ENCODE measurements around the gene KDM5A. TPM values are rescaled to one million over a fixed set of nuclear protein-coding genes. Genes with fewer than 3 reads are reported as not detected.

The KDM5A gene
- polyA plus RNA-seq, 1 donor (not counting 4 experiments of a cell fraction or from before 2014, with no cell fraction given): 14.5 TPM

DNA sequence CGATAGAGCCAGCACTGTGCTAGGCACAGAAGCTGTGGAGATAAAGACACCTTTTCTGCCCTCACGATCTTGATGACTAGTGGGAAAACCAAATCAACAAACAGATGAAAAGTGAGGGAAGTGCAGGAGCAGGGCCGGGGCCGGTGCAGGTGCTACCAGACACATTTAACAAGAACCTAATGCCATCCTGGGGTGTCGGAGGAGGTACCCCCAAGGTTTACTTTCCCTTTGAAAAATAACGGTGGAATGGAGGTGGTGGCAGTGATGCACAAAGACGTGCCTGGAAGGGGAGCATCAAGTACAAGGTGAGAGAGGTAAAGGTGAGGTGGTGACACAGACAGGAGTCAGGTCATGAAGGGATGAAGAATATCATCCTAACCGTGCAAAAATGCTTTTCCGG lies 148.6 kb downstream of the KDM5A start:
- Histone ChIP-seq H3K9ac (ENCODE audit: control insufficient read depth, extremely low read depth, insufficient read depth, low read length) (no peak overlapping the region), H3K4me3 (ENCODE audit: control insufficient read depth in 2 of 3, extremely low read depth in 1 of 3, insufficient read depth in 2 of 3, low read depth in 1 of 3, low read length in 3 of 3) (no peak overlapping the region), H3K36me3 (ENCODE audit: control insufficient read depth in 2 of 2, extremely low read depth in 1 of 2, insufficient read depth in 2 of 2, low read length in 2 of 2) (no peaks in the 10 kb centered on the region), H2AFZ (ENCODE audit: control insufficient read depth, low read length) (no peak overlapping the region), H3K27ac (ENCODE audit: control insufficient read depth, insufficient read depth, low read length) (no peak overlapping the region), H3K27me3 (ENCODE audit: control insufficient read depth, extremely low read depth, insufficient read depth, low read length) (no peaks in the 10 kb centered on the region), H3K9me1 (ENCODE audit: control insufficient read depth, extremely low read depth, insufficient read depth, low read length) (no peaks in the 10 kb centered on the region), H4K20me1 (ENCODE audit: control insufficient read depth, extremely low read depth, insufficient read depth, low read length) (no peaks in the 10 kb centered on the region), H3K4me1 (ENCODE audit: control insufficient read depth, extremely low read depth, insufficient read depth, low read length) (no peaks in the 10 kb centered on the region), H3K4me2 (ENCODE audit: control insufficient read depth, extremely low read depth, insufficient read depth, low read depth, low read length) (no peak overlapping the region), H3K79me2 (ENCODE audit: control insufficient read depth, insufficient read depth, low read length) (no peaks in the 10 kb centered on the region), H3K9me3 (ENCODE audit: control insufficient read depth, low read depth, low read length) (no peaks in the 10 kb centered on the region)
- no peak for FAIRE-seq
- no peak for DNase-seq (ENCODE audit: low read depth, low spot score)
- TF ChIP-seq EZH2 (IDR thresholded peaks at IDR 0.05; ENCODE audit: low read length): no peak
- TF ChIP-seq, protein P1, sequence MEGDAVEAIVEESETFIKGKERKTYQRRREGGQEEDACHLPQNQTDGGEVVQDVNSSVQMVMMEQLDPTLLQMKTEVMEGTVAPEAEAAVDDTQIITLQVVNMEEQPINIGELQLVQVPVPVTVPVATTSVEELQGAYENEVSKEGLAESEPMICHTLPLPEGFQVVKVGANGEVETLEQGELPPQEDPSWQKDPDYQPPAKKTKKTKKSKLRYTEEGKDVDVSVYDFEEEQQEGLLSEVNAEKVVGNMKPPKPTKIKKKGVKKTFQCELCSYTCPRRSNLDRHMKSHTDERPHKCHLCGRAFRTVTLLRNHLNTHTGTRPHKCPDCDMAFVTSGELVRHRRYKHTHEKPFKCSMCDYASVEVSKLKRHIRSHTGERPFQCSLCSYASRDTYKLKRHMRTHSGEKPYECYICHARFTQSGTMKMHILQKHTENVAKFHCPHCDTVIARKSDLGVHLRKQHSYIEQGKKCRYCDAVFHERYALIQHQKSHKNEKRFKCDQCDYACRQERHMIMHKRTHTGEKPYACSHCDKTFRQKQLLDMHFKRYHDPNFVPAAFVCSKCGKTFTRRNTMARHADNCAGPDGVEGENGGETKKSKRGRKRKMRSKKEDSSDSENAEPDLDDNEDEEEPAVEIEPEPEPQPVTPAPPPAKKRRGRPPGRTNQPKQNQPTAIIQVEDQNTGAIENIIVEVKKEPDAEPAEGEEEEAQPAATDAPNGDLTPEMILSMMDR (optimal IDR thresholded peaks at IDR 0.05 in 1 of 3, IDR thresholded peaks at IDR 0.05 in 1 of 3, conservative IDR thresholded peaks at IDR 0.05 in 1 of 3; ENCODE audit: extremely low read depth in 1 of 3, insufficient read depth in 2 of 3, low read length in 3 of 3): no peak
- dilution Hi-C loops (cut with MboI; ENCODE audit: extremely low pct_ligation_motif_present, low sequenced_read_pairs): no loop called here

DNA sequence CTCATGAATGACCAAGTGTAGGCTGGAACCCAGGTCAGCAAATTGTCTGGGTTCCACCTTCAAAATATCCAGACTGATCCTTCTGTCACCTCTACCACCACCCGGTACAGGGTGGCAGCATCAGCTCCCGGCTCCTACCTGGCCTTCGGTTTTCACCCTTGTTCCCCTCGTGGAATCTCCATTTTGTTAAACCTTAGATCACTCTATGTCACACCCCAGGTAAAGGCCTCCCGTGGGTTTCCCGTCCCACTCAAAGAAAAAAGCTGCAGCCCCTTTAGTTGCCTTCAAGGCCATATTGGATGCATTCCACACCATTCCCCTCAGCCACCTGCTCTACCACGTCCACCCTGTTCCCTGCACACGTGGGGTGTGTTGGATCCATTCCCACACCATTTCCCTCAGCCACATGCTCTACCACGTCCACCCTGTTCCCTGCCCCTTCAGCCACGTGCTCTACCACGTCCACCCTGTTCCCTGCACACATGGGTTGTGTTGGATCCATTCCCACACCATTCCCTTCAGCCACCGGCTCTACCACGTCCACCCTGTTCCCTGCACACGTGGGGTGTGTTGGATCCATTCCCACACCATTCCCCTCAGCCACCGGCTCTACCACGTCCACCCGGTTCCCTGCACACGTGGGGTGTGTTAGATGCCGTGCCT lies 150.3 kb downstream of the KDM5A start:
- Histone ChIP-seq H3K79me2 (ENCODE audit: control insufficient read depth, insufficient read depth, low read length) (no peaks in the 10 kb centered on the region), H3K4me1 (ENCODE audit: control insufficient read depth, extremely low read depth, insufficient read depth, low read length) (no peaks in the 10 kb centered on the region), H3K27ac (ENCODE audit: control insufficient read depth, insufficient read depth, low read length) (no peak overlapping the region), H3K9me3 (ENCODE audit: control insufficient read depth, low read depth, low read length) (no peaks in the 10 kb centered on the region), H3K4me3 (ENCODE audit: control insufficient read depth in 2 of 3, extremely low read depth in 1 of 3, insufficient read depth in 2 of 3, low read depth in 1 of 3, low read length in 3 of 3) (no peak overlapping the region), H2AFZ (ENCODE audit: control insufficient read depth, low read length) (no peak overlapping the region), H3K27me3 (ENCODE audit: control insufficient read depth, extremely low read depth, insufficient read depth, low read length) (no peaks in the 10 kb centered on the region), H3K9me1 (ENCODE audit: control insufficient read depth, extremely low read depth, insufficient read depth, low read length) (no peaks in the 10 kb centered on the region), H3K9ac (ENCODE audit: control insufficient read depth, extremely low read depth, insufficient read depth, low read length) (no peak overlapping the region), H3K36me3 (ENCODE audit: control insufficient read depth in 2 of 2, extremely low read depth in 1 of 2, insufficient read depth in 2 of 2, low read length in 2 of 2) (no peaks in the 10 kb centered on the region), H4K20me1 (ENCODE audit: control insufficient read depth, extremely low read depth, insufficient read depth, low read length) (no peaks in the 10 kb centered on the region), H3K4me2 (ENCODE audit: control insufficient read depth, extremely low read depth, insufficient read depth, low read depth, low read length) (no peak overlapping the region)
- TF ChIP-seq, protein P1 (optimal IDR thresholded peaks at IDR 0.05 in 1 of 3, IDR thresholded peaks at IDR 0.05 in 1 of 3, conservative IDR thresholded peaks at IDR 0.05 in 1 of 3; ENCODE audit: extremely low read depth in 1 of 3, insufficient read depth in 2 of 3, low read length in 3 of 3): no peak
- no peak for TF ChIP-seq EZH2 (IDR thresholded peaks at IDR 0.05; ENCODE audit: low read length)
- FAIRE-seq (no peak), DNase-seq (ENCODE audit: low read depth, low spot score) (no peak)
- dilution Hi-C loops (cut with MboI; ENCODE audit: extremely low pct_ligation_motif_present, low sequenced_read_pairs): no loop called here

All from keratinocyte (primary cell).